ENCODE results near the gene RPL19.

- TF ChIP-seq EZH2 (IDR thresholded peaks at IDR 0.05) (no peak), POLR2AphosphoS5 (IDR thresholded peaks at IDR 0.05; ENCODE audit: borderline replicate concordance, low read depth, low read length) (no peak)
Observed at GRCh38 chr17:39158623-39159022, 41.5 kb upstream of the RPL19 start.

Data from SK-N-MC (cell line).